Panc1 (cell line): Measurements from ENCODE around the gene PTPN4. TPM values are rescaled to one million over a fixed set of nuclear protein-coding genes. Genes with fewer than 3 reads are reported as not detected.

ENCODE experiments used
- ATAC-seq: fragments of 200-7000 bp; cut with Tn5 transposase; 2 replicates; pipeline ENCODE4 v1.9.1; 2020; ENCODE audit warnings: mild to moderate bottlenecking, moderate library complexity
- BruUV-seq: library from RNA; stranded (reverse); fragments of 400-500 nt; replicated peaks from 2 replicates; lab custom pipeline; 2021; lab: Mats Ljungman, UMichigan
- CTCF ChIA-PET: fragments of 300-600 bp; sonication (Branson Sonifier 250); formaldehyde crosslinking; loops from one replicate; lab custom pipeline; 2022; ENCODE audit warnings: antibody characterized with exemption; lab: Charles Lee
- POLR2A ChIA-PET: fragments of 300-600 bp; sonication (Branson Sonifier 250); formaldehyde crosslinking; loops from one replicate; lab custom pipeline; 2022; ENCODE audit warnings: antibody characterized with exemption; lab: Charles Lee
- DNase-seq: peaks from one replicate; pipeline ENCODE4 v3.0.0-alpha.2; 2010; ENCODE audit warnings: low read depth, low spot score
- H3K27ac ChIP-seq: 2 replicates; pipeline ENCODE4 v1.5.1; 2011; ENCODE audit warnings: mild to moderate bottlenecking, low read length, inconsistent platforms
- H3K27me3 ChIP-seq: fragments of 200-500 bp; sonication (Bioruptor generic); 2 replicates; pipeline ENCODE4 v1.6.0; 2014; ENCODE audit warnings: low read length, inconsistent platforms; ENCODE audit not compliant: control insufficient read depth, insufficient read depth
- H3K36me3 ChIP-seq: fragments of 200-500 bp; sonication (Bioruptor generic); 2 replicates; pipeline ENCODE4 v1.5.1; 2014; ENCODE audit warnings: inconsistent platforms, mild to moderate bottlenecking, low read length, moderate library complexity; ENCODE audit not compliant: control insufficient read depth, insufficient read depth
- H3K4me1 ChIP-seq: 2 replicates; pipeline ENCODE4 v1.5.1; 2011; ENCODE audit warnings: inconsistent platforms, mild to moderate bottlenecking, low read length, moderate library complexity; ENCODE audit not compliant: control insufficient read depth, insufficient read depth
- H3K4me3 ChIP-seq, 2 experiments: 2 replicates each; pipeline ENCODE4 v1.5.1; 2011 to 2012; ENCODE audit warnings: low read depth in 2 of 2, low read length in 2 of 2, mild to moderate bottlenecking in 2 of 2, inconsistent platforms in 1 of 2, moderate library complexity in 1 of 2
- H3K9me3 ChIP-seq: fragments of 200-500 bp; sonication (Bioruptor generic); 2 replicates; pipeline ENCODE4 v1.5.1; 2014; ENCODE audit warnings: low read depth, mild to moderate bottlenecking, inconsistent platforms, low read length, moderate library complexity; ENCODE audit not compliant: control insufficient read depth, insufficient read depth
- POLR2AphosphoS5 ChIP-seq: IDR thresholded peaks from 2 replicates; pipeline ENCODE4 v1.6.1; 2012; ENCODE audit warnings: mild to moderate bottlenecking, low read depth, low read length, moderate library complexity
- SIN3A ChIP-seq: IDR thresholded peaks from 2 replicates; pipeline ENCODE4 v1.6.1; 2012; ENCODE audit warnings: low read depth, mild to moderate bottlenecking, low read length, moderate library complexity, borderline replicate concordance; ENCODE audit not compliant: insufficient read depth
- TCF7L2 ChIP-seq: IDR thresholded peaks from 2 replicates; pipeline ENCODE4 v1.6.1; 2011; ENCODE audit warnings: mild to moderate bottlenecking, low read depth, low read length, inconsistent platforms
- in situ Hi-C: cut with HindIII; loops from 2 replicates; pipeline ENCODE4 v1.10.0; 2016; ENCODE audit warnings: low sequenced_read_pairs, low pct_unique_long_range_greater_than_20kb
- intact Hi-C: fragments of 100-400 bp; cut with micrococcal nuclease; formaldehyde crosslinking; loops from one replicate; pipeline ENCODE4 v1.10.0; 2022; ENCODE audit not compliant: unreplicated experiment
- total RNA-seq: library from RNA; stranded (reverse); gene quantifications from one replicate; pipeline ENCODE4 v1.2.1, GENCODE V29; 2021; ENCODE audit not compliant: unreplicated experiment
- TF ChIP-seq, protein P1 (sequence below), 2 experiments: IDR thresholded peaks; 2 replicates each; pipeline ENCODE4 v1.6.1; 2011 to 2012; ENCODE audit warnings: low read depth in 2 of 2, control low read depth in 1 of 2, low read length in 1 of 2, mild to moderate bottlenecking in 1 of 2, moderate library complexity in 1 of 2; ENCODE audit not compliant: insufficient read depth in 1 of 2
- TF ChIP-seq, protein P2 (sequence below): fragments of 450-650 bp; IDR thresholded peaks from 2 replicates; pipeline ENCODE4 v1.5.1; 2017; ENCODE audit warnings: mild to moderate bottlenecking

Gene PTPN4
- total RNA-seq, 1 experiment from 2014 or later, result 45.9 TPM

DNA sequence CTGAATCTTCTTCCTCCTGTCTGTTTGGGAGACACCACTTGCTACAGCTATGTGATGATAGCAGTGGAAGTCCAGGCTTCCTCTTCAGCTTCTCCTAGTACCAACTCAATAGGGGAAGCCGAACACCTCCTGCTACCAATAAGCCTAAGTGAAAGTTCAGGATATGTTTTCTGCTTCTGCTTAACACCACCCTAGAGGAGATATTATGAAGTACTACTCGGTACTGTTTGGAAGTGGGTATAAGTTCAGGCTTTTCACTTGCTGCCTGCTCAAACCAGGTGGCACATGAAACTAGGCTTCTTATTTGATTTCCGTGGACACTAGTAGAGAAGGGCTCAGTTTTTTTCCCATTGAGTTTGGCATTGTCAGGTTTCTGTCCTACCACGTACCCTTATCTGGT, 99.8 kb downstream of the PTPN4 start:
- intact Hi-C loops (no loop called here), in situ Hi-C loops (no loop called here)
- Histone ChIP-seq H3K4me1 (peaks cover 4% of the 10 kb centered on the region; the same call in 1 of the 2 replicates), H3K27me3 (no peaks in the 10 kb centered on the region), H3K4me3 (no peak overlapping the region), H3K9me3 (no peaks in the 10 kb centered on the region), H3K36me3 (no peaks in the 10 kb centered on the region), H3K27ac (no peak overlapping the region)
- ATAC-seq (no peak), DNase-seq (no peak)
- POLR2A ChIA-PET, result no interaction called here
- CTCF ChIA-PET, result no interaction called here
- TF ChIP-seq, protein P1, sequence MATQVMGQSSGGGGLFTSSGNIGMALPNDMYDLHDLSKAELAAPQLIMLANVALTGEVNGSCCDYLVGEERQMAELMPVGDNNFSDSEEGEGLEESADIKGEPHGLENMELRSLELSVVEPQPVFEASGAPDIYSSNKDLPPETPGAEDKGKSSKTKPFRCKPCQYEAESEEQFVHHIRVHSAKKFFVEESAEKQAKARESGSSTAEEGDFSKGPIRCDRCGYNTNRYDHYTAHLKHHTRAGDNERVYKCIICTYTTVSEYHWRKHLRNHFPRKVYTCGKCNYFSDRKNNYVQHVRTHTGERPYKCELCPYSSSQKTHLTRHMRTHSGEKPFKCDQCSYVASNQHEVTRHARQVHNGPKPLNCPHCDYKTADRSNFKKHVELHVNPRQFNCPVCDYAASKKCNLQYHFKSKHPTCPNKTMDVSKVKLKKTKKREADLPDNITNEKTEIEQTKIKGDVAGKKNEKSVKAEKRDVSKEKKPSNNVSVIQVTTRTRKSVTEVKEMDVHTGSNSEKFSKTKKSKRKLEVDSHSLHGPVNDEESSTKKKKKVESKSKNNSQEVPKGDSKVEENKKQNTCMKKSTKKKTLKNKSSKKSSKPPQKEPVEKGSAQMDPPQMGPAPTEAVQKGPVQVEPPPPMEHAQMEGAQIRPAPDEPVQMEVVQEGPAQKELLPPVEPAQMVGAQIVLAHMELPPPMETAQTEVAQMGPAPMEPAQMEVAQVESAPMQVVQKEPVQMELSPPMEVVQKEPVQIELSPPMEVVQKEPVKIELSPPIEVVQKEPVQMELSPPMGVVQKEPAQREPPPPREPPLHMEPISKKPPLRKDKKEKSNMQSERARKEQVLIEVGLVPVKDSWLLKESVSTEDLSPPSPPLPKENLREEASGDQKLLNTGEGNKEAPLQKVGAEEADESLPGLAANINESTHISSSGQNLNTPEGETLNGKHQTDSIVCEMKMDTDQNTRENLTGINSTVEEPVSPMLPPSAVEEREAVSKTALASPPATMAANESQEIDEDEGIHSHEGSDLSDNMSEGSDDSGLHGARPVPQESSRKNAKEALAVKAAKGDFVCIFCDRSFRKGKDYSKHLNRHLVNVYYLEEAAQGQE (IDR thresholded peaks at IDR 0.05; ENCODE audit: insufficient read depth in 1 of 2, low read depth in 2 of 2, low read length in 1 of 2), result no peak
- TF ChIP-seq TCF7L2 (no peak), POLR2AphosphoS5 (no peak), SIN3A (no peak)
- TF ChIP-seq, protein P2, sequence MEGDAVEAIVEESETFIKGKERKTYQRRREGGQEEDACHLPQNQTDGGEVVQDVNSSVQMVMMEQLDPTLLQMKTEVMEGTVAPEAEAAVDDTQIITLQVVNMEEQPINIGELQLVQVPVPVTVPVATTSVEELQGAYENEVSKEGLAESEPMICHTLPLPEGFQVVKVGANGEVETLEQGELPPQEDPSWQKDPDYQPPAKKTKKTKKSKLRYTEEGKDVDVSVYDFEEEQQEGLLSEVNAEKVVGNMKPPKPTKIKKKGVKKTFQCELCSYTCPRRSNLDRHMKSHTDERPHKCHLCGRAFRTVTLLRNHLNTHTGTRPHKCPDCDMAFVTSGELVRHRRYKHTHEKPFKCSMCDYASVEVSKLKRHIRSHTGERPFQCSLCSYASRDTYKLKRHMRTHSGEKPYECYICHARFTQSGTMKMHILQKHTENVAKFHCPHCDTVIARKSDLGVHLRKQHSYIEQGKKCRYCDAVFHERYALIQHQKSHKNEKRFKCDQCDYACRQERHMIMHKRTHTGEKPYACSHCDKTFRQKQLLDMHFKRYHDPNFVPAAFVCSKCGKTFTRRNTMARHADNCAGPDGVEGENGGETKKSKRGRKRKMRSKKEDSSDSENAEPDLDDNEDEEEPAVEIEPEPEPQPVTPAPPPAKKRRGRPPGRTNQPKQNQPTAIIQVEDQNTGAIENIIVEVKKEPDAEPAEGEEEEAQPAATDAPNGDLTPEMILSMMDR, result no peak
- no TSS peak for BruUV-seq

DNA sequence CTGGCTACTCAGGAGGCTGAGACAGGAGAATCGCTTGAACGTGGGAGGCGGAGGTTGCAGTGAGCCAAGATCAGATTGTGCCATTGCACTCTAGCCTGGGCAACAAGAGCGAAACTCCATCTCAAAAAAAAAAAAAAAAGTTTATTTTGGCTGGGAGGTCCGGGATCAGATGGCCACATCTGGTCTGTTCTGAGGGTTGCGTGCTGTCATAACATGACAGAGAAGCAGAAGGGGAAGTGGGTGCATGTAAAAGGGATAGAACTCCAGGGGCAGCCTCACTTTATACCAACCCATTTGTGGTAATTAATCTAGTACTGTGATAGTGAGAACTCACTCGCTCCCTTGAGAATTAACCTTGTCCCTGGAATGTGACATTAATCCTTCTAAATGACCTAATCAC, 101.2 kb downstream of the PTPN4 start:
- ChIA-PET CTCF (no interaction called here), POLR2A (no interaction called here)
- intact Hi-C loops, result no loop called here
- Histone ChIP-seq H3K36me3 (no peaks in the 10 kb centered on the region), H3K4me1 (0 out of 2 replicates have a peak, but pooled peaks cover 4% of the 10 kb centered on the region), H3K4me3 (no peak overlapping the region), H3K27me3 (no peaks in the 10 kb centered on the region), H3K27ac (no peak overlapping the region), H3K9me3 (no peaks in the 10 kb centered on the region)
- TF ChIP-seq POLR2AphosphoS5, result no peak
- no peak for TF ChIP-seq TCF7L2
- TF ChIP-seq, protein P2, result no peak
- TF ChIP-seq, protein P1 (IDR thresholded peaks at IDR 0.05; ENCODE audit: insufficient read depth in 1 of 2, low read depth in 2 of 2, low read length in 1 of 2), result no peak
- TF ChIP-seq SIN3A, result no peak
- ATAC-seq (no peak), DNase-seq (no peak)
- no TSS peak for BruUV-seq
- in situ Hi-C loops, result no loop called here
